Vagina (tissue), 2 donors: ENCODE data around the gene ZW10.

ENCODE experiments used
- POLR2AphosphoS5 ChIP-seq, 2 donors: sonication (generic); formaldehyde crosslinking; IDR thresholded peaks; one replicate each; pipeline ENCODE4 v1.9.0; 2017; ENCODE audit warnings: antibody characterized with exemption in 2 of 2, mild to moderate bottlenecking in 2 of 2, low read depth in 1 of 2; ENCODE audit not compliant: insufficient read depth in 1 of 2
- TF ChIP-seq, protein P1 (sequence below), 3 experiments: fragments of 450-650 bp in 2 of 3; fragments of 200-600 bp in 1 of 3; sonication (generic) in 1 of 3; IDR thresholded peaks; one replicate each; pipeline ENCODE4 v1.5.1; 2017 to 2019; ENCODE audit warnings: antibody characterized with exemption in 3 of 3, mild to moderate bottlenecking in 2 of 3, moderate library complexity in 2 of 3

DNA sequence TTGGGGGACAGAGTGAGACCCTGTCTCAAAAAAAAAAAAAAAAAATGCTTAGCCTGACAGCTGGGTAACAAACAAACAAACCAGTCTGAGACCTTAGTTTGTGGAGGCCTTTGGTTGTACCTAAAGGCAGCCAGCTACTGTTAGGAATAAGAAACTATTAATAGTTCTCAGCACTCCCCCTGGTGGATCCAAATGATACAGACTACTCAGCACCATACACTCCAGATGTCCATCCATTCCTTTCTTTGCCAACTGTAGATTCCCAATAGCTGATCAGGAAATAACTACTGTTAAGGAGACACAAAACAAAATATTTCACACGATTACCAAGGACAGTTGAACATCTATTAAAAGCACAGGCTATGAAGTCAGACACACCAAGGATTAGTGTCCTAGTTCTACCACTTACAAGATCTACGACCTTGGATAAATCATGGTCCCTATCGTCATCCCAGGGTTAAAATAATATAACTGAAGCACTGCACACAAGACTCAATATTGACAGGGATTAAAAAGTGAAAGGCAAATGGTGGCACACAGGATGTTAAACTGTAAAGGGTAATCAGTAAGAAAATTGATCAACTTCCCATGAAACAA lies 23.3 kb upstream of the ZW10 start:
- TF ChIP-seq, protein P1, sequence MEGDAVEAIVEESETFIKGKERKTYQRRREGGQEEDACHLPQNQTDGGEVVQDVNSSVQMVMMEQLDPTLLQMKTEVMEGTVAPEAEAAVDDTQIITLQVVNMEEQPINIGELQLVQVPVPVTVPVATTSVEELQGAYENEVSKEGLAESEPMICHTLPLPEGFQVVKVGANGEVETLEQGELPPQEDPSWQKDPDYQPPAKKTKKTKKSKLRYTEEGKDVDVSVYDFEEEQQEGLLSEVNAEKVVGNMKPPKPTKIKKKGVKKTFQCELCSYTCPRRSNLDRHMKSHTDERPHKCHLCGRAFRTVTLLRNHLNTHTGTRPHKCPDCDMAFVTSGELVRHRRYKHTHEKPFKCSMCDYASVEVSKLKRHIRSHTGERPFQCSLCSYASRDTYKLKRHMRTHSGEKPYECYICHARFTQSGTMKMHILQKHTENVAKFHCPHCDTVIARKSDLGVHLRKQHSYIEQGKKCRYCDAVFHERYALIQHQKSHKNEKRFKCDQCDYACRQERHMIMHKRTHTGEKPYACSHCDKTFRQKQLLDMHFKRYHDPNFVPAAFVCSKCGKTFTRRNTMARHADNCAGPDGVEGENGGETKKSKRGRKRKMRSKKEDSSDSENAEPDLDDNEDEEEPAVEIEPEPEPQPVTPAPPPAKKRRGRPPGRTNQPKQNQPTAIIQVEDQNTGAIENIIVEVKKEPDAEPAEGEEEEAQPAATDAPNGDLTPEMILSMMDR (IDR thresholded peaks at IDR 0.05): peak in 2 of 3 experiments; percentile 41 to 45
- no peak for TF ChIP-seq POLR2AphosphoS5 (IDR thresholded peaks at IDR 0.05; ENCODE audit: insufficient read depth in 1 of 2, low read depth in 1 of 2)
